Fibroblast of the aortic adventitia (primary cell): ENCODE results near the gene MAP3K21. TPM values are rescaled to one million over a fixed set of nuclear protein-coding genes. Genes with fewer than 3 reads are reported as not detected.
A peak's percentile ranks its signal among the peaks of the same experiment; 100 is the strongest.

Experiments
- DNase-seq: peaks from one replicate; pipeline ENCODE4 v3.0.0-alpha.2; 2010; ENCODE audit warnings: low read depth
- H3K4me3 ChIP-seq: 2 replicates; pipeline ENCODE4 v1.5.1; 2011; ENCODE audit warnings: low read depth, mild to moderate bottlenecking, control low read depth, low read length, moderate library complexity
- total RNA-seq: library from RNA; depleted of rRNA; stranded (reverse); fragments of >200 nt; gene quantifications from 2 replicates; pipeline ENCODE4 v1.2.3, GENCODE V29; 2012; ENCODE audit warnings: low replicate concordance
- TF ChIP-seq, protein P1 (sequence below): IDR thresholded peaks from 2 replicates; pipeline ENCODE4 v1.5.1; 2011; ENCODE audit warnings: mild to moderate bottlenecking, low read length, control low read depth, inconsistent platforms; ENCODE audit not compliant: insufficient read depth

Gene MAP3K21
- total RNA-seq = 0.18 and 0.25 TPM in 2 replicates

DNA sequence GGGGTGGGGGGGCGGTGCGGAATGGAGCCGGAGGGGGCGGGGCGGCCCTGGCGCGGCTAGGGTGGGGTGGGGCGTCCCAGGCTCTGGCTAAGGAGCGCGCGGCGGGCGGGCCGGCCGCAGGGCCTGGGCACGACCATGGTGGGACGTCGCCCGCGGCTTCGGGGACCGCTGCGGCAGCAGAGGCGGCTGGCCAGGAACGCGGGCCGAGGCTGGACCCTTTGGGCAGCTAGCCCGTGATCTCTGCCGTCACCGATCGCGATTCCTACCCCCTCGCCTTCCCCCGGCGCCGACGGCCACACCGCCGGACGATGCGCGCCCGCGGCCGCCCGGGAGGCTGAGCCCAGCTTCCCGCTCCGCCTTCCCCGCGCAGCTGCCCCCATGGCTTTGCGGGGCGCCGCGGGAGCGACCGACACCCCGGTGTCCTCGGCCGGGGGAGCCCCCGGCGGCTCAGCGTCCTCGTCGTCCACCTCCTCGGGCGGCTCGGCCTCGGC lies at the start of gene MAP3K21:
Gene MAP3K21 (plus strand): TSS at position 74 of the 491 bp plus-strand sequence. CDS start 305 bp downstream, at position 379.
- no peak for DNase-seq

DNA sequence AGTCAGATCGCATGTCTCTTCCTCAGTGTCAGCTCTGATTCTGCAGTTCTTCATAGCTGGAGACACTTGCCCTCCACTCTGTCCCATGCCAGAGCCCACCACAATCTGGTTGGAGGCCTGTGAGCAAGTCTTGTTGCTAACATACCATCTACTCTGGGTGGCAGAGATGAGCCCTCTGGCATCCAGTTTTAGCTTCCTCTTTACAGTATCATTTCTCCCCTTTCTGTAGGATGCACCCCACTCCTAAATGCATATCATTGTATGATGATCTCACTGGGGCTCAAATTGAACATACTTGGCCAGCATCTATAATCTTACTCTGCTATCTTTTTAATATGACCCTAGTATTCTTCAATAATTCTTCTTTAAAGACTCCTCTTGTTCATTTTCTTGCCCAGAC lies 48.9 kb upstream of the MAP3K21 start:
- H3K4me3 ChIP-seq = no peak overlapping the region
- DNase-seq = no peak
- TF ChIP-seq, protein P1, sequence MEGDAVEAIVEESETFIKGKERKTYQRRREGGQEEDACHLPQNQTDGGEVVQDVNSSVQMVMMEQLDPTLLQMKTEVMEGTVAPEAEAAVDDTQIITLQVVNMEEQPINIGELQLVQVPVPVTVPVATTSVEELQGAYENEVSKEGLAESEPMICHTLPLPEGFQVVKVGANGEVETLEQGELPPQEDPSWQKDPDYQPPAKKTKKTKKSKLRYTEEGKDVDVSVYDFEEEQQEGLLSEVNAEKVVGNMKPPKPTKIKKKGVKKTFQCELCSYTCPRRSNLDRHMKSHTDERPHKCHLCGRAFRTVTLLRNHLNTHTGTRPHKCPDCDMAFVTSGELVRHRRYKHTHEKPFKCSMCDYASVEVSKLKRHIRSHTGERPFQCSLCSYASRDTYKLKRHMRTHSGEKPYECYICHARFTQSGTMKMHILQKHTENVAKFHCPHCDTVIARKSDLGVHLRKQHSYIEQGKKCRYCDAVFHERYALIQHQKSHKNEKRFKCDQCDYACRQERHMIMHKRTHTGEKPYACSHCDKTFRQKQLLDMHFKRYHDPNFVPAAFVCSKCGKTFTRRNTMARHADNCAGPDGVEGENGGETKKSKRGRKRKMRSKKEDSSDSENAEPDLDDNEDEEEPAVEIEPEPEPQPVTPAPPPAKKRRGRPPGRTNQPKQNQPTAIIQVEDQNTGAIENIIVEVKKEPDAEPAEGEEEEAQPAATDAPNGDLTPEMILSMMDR = no peak

More for the DNA sequence above, at the start of gene MAP3K21:
- peak within 1 kb of the TSS; percentile 60 for H3K4me3 ChIP-seq
- TF ChIP-seq, protein P1 = no peak

DNA sequence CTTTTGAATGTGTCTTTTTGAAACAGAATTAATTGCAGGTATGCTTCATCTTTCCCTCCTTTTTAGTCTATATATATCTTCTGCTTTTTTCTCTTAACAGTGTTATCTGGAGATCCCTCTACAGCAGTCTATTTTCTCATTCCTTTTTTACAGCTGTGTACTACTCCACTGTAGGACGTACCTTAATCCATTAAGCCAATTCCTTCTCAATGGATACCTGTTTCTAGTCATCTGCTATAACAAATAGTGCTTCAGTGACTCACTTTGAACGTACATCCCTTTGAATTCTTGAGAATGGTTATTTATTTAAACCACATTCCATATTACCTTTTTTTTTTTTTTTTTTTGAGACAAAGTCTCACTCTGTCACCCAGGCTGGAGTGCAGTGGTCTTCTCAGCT lies 47.6 kb upstream of the MAP3K21 start:
- TF ChIP-seq, protein P1 = no peak
- H3K4me3 ChIP-seq = no peak overlapping the region
- DNase-seq = no peak

DNA sequence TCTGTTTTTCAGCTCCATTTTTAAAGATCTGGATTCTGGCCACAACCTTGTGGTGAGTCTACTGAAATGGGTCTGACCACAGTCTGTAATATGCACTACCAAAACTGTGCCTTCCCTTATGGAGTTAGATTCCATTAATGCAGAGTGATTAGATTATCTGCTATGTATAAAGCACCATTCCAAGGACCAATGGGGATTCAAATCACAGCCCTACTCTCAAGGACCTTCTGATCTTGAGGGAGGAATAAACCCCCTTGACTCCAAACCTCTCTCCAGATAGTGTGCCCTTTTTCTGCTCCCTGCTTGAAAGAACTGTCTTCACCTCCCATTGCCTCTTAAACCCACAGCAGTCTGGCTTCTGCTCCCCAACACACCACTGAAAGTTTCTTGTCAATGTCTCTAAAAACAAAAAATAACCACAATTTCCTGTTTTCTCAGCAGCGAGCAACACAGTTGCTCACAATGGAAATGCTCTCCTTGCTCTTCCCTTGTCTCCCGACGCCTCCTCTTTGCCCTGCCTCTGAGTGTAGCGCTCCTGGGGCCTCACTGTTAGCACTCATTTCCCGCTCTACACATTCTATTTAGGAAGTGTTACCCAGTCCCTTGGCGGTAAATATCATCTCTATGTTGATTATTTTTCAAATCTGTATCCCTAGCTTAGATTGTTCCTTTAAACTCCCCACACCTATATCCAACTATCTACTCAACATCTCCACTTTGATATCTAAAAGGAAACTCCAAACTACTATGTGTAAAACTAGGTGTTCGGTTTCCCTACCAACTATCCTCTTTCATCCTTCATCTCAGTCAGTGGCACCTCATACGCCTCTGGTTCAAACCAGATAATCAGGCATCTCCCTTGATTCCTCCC lies 45.6 kb upstream of the MAP3K21 start:
- no peak overlapping the region for H3K4me3 ChIP-seq
- TF ChIP-seq, protein P1 = no peak
- DNase-seq = peak; percentile 65

DNA sequence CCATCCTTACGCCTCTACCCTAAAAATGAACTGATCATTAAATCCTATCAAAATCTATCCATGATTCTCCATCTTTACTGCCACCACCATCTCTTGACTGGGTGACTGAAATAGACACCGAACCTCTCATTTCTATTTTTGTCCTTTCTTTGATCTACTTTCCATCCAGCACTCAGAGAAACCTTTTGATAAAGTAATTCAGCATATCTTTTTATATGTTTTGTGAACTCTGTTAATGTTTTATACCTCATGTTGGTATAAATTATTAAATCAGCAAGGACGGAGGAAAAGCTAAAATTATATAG lies 45.0 kb upstream of the MAP3K21 start:
- TF ChIP-seq, protein P1 = no peak

DNA sequence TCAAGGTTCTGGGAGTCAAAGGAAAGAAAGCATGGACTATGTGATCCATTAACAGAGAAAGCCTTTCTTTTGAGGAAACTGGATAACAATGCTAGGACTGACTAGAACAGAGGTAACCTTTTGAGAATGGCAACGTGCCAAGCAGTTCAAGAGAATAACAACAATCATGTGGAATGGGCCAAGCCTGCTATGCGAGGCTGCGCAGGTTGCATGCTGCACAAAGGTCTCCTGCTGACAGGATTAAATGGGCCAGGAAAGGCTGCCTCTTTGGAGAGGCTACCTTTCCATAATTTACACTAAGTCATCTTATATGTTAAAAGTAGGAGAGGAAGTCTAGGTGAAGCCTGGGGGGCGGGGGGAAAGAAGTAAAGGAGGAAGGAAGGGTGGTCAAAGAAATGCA lies 37.8 kb upstream of the MAP3K21 start:
- no peak for DNase-seq
- TF ChIP-seq, protein P1 = no peak

More for the DNA sequence above, 45.0 kb upstream of the MAP3K21 start:
- H3K4me3 ChIP-seq = no peak overlapping the region
- no peak for DNase-seq

More for the DNA sequence above, 37.8 kb upstream of the MAP3K21 start:
- no peak overlapping the region for H3K4me3 ChIP-seq
